ENCODE data around the gene TCHH.

The TCHH gene

GRCh38 chr1:152061952-152062351, 53.3 kb downstream of the TCHH start:
- no peak for DNase-seq
